ENCODE measurements around the gene DLEC1. TPM values are rescaled to one million over a fixed set of nuclear protein-coding genes. Genes with fewer than 3 reads are reported as not detected.
A peak's percentile ranks its signal among the peaks of the same experiment; 100 is the strongest.

Gene DLEC1
- total RNA-seq, 4 donors from 2014 or later = 0.19 to 0.42 (median 0.37) TPM

DNA sequence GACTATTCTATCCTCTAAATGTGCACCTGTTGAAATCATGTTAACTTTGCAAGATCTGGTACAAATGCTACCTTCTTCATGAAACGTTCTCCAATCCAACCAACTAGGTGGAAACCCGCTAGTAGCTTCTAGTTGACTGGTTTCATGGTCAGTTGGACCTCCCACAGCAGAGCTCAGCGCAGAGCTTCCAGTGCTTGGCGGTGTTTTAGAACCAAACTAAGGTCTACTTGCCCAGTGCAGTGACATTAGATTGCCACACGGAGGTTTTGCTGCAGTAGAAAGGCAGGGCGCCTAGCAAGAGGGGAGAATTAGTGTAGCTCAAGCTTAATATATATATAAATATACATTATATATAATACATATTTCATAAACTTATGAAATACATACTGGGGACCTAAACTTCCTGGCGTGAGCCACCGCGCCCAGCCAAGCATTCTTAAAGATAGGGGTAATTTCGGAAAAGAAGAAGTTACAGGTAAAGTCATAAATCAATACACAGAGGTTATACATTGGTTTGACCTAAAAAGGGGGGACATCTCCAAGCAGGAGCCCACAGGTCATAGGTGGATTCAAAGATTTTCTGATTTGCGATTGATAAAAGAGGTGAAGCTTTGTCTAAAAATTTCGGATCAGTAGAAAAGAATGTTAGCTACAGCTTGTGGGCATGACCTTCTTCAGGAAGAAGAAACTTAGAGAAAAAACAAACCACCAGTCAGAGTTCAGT, 124.3 kb downstream of the DLEC1 start:
- Histone ChIP-seq H3K9me3 (no peaks in the 10 kb centered on the region), H3K4me1 (peaks cover 14 to 28% (median 26%) of the 10 kb centered on the region in 4 donors), H3K36me3 (no peaks in the 10 kb centered on the region), H3K27me3 (no peaks in the 10 kb centered on the region), H3K27ac (replicated peaks in 1 of 4) (peak overlapping the region in 1 of 4 donors; percentile 98), H3K4me3 (no peak overlapping the region)
- intact Hi-C loops (cut with DNase I) = no loop called here
- TF ChIP-seq EP300 (IDR thresholded peaks at IDR 0.05) = no peak
- TF ChIP-seq, protein P1, sequence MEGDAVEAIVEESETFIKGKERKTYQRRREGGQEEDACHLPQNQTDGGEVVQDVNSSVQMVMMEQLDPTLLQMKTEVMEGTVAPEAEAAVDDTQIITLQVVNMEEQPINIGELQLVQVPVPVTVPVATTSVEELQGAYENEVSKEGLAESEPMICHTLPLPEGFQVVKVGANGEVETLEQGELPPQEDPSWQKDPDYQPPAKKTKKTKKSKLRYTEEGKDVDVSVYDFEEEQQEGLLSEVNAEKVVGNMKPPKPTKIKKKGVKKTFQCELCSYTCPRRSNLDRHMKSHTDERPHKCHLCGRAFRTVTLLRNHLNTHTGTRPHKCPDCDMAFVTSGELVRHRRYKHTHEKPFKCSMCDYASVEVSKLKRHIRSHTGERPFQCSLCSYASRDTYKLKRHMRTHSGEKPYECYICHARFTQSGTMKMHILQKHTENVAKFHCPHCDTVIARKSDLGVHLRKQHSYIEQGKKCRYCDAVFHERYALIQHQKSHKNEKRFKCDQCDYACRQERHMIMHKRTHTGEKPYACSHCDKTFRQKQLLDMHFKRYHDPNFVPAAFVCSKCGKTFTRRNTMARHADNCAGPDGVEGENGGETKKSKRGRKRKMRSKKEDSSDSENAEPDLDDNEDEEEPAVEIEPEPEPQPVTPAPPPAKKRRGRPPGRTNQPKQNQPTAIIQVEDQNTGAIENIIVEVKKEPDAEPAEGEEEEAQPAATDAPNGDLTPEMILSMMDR (IDR thresholded peaks at IDR 0.05) = no peak
- no peak for TF ChIP-seq POLR2AphosphoS5 (IDR thresholded peaks at IDR 0.05)
- no peak for TF ChIP-seq POLR2A (IDR thresholded peaks at IDR 0.05; ENCODE audit: low read depth)
- peak; percentile 37 for DNase-seq (ENCODE audit: extremely low spot score)
- WGBS = 90% methylated on average over 12 of the region's 12 CpGs

GRCh38 chr3:38163841-38164642, 125.0 kb downstream of the DLEC1 start:
- Histone ChIP-seq H3K4me3 (peak overlapping the region; percentile 86 to 99 (median 92)), H3K4me1 (peaks cover 14 to 36% (median 33%) of the 10 kb centered on the region in 4 donors), H3K9me3 (no peaks in the 10 kb centered on the region), H3K27me3 (no peaks in the 10 kb centered on the region), H3K27ac (replicated peaks in 1 of 4) (peak overlapping the region; percentile 97 to 98 (median 97)), H3K36me3 (no peaks in the 10 kb centered on the region)
- 72% methylated on average over 24 of the region's 24 CpGs for WGBS
- no peak for DNase-seq (ENCODE audit: extremely low spot score)
- TF ChIP-seq POLR2A (IDR thresholded peaks at IDR 0.05; ENCODE audit: low read depth) (no peak), EP300 (IDR thresholded peaks at IDR 0.05) (no peak), POLR2AphosphoS5 (IDR thresholded peaks at IDR 0.05) (no peak)
- TF ChIP-seq, protein P1 (IDR thresholded peaks at IDR 0.05) = no peak
- intact Hi-C loops (cut with DNase I) = loop anchor here (2.0 kb wide), 1 partner anchor 25 kb away; the partner anchor contains the start of gene MYD88

GRCh38 chr3:38164643-38164951, 125.6 kb downstream of the DLEC1 start:
- Histone ChIP-seq H3K36me3 (no peaks in the 10 kb centered on the region), H3K27ac (replicated peaks in 1 of 4) (peak overlapping the region; percentile 97 to 98 (median 97)), H3K4me1 (peaks cover 14 to 41% (median 38%) of the 10 kb centered on the region in 4 donors), H3K9me3 (no peaks in the 10 kb centered on the region), H3K4me3 (peak overlapping the region; percentile 86 to 99 (median 92)), H3K27me3 (no peaks in the 10 kb centered on the region)
- intact Hi-C loops (cut with DNase I) = loop anchor here (2.0 kb wide), 1 partner anchor 26 kb away; the partner anchor contains the start of gene MYD88
- TF ChIP-seq EP300 (IDR thresholded peaks at IDR 0.05) = no peak
- TF ChIP-seq, protein P1 (IDR thresholded peaks at IDR 0.05) = no peak
- TF ChIP-seq POLR2A (IDR thresholded peaks at IDR 0.05; ENCODE audit: low read depth) = peak; percentile 24
- WGBS = 4% methylated on average over 13 of the region's 17 CpGs
- no peak for DNase-seq (ENCODE audit: extremely low spot score)

DNA sequence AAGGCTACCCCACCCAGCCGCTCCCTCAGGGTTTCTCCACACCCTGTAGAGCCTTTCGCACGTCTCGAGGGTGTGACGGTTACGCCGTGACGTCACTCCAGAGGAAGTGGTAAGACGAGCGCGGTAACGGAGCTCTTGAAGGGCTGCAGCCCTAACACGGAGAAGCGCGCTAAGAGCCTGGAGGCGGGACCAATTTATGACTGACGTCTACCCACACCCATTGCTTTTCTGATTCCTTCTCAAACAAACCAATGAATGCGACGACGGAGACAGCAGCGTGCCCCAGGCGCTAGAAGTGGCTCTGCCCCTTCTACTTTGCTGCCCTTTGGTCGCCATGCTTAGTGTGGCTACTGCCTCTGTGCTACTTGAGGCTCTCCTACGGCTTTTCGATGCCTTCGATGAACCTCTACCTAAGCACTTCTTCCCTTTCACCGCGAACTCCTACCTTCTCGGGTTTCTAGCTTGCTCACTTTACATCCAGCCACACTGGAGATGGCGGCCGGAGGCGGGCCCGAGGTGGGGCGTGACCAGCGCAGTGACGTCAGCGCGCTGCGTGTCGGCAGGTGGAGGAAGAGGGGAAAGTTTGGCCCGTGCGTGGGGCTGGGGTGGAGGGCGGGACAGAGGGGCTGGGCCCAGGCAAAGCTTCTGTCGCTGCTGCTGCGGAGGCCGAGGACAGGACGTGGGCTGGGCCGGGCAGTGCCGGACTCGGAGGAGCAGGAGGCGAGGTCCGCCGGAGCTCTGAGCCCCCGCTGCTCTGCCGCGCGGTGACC, 126.1 kb downstream of the DLEC1 start, which contains the start of gene OXSR1:
OXSR1 (plus strand) TSS at position 586 of the 770 bp plus-strand sequence. CDS start 340 bp downstream, outside the sequence.
- Histone ChIP-seq H3K4me1 (peaks cover 14 to 45% (median 43%) of the 10 kb centered on the region in 4 donors), H3K36me3 (no peaks in the 10 kb centered on the region), H3K4me3 (peak within 1 kb of the TSS; percentile 86 to 99 (median 92)), H3K9me3 (no peaks in the 10 kb centered on the region), H3K27me3 (no peaks in the 10 kb centered on the region), H3K27ac (replicated peaks in 1 of 4) (peak within 1 kb of the TSS; percentile 97 to 98 (median 97))
- DNase-seq (ENCODE audit: extremely low spot score) = peak; percentile 100
- intact Hi-C loops (cut with DNase I) = loop anchor here (2.0 kb wide), 1 partner anchor 26 kb away; the partner anchor contains the start of gene MYD88
- TF ChIP-seq EP300 (IDR thresholded peaks at IDR 0.05) = peak; percentile 15
- TF ChIP-seq POLR2AphosphoS5 (IDR thresholded peaks at IDR 0.05) = peak; percentile 90 to 95
- TF ChIP-seq POLR2A (IDR thresholded peaks at IDR 0.05; ENCODE audit: low read depth) = peak; percentile 85
- TF ChIP-seq, protein P1 (IDR thresholded peaks at IDR 0.05) = no peak
- WGBS = under 1% methylated on average over 40 of the region's 57 CpGs

All from esophagus muscularis mucosa (tissue), 4 donors.